K562 (cell line): Measurements from ENCODE around the gene PAXIP1. TPM values are rescaled to one million over a fixed set of nuclear protein-coding genes. Genes with fewer than 3 reads are reported as not detected.

Experiments used
- KAT7 ChIP-seq: sonication (generic); formaldehyde crosslinking; IDR thresholded peaks from 2 replicates; pipeline ENCODE4 v1.8.0; 2022; ENCODE audit warnings: missing genetic modification reagents, mild to moderate bottlenecking, borderline replicate concordance
- POLR2G ChIP-seq: fragments of 200-400 bp; formaldehyde crosslinking; IDR thresholded peaks from 2 replicates; pipeline ENCODE4 v1.6.1; 2017; ENCODE audit warnings: low read depth, mild to moderate bottlenecking, antibody characterized with exemption, low read length, moderate library complexity
- RBM22 ChIP-seq: fragments of 200-400 bp; formaldehyde crosslinking; IDR thresholded peaks from 2 replicates; pipeline ENCODE4 v1.6.1; 2018; ENCODE audit warnings: low read length, low read depth; ENCODE audit not compliant: poor library complexity, severe bottlenecking
- TSHZ1 ChIP-seq: fragments of 250-450 bp; sonication (Bioruptor Pico); IDR thresholded peaks from 2 replicates; pipeline ENCODE4 v1.4.0; 2020; ENCODE audit warnings: mild to moderate bottlenecking, moderate library complexity
- ZFP1 ChIP-seq: fragments of 450-650 bp; formaldehyde crosslinking; IDR thresholded peaks from 2 replicates; pipeline ENCODE4 v1.4.0; 2020; ENCODE audit warnings: mild to moderate bottlenecking, mixed read lengths
- polyA plus RNA-seq, 8 experiments: library from polyadenylated mRNA; depleted of rRNA in 4 of 8; stranded (reverse) in 5 of 8; unstranded in 3 of 8; fragments of >200 nt; fragmentation: Nextera tagmentation in 2 of 8; fragmentation: Illumina TruSeq in 1 of 8; extraction: Ambion mirVana in 2 of 8; extraction: Trizol in 1 of 8; gene quantifications; 2 replicates each; pipeline versions ENCODE4 v1.2.1 to v1.2.3, GENCODE V29; 2011 to 2014; ENCODE audit warnings: inconsistent platforms in 1 of 8, missing spikeins in 1 of 8
- total RNA-seq, 7 experiments: library from RNA; depleted of rRNA in 6 of 7; stranded (reverse); fragments of >200 nt in 6 of 7; fragmentation: Illumina TruSeq in 2 of 7; extraction: Trizol in 2 of 7; gene quantifications; 2 replicates each; pipeline versions ENCODE4 v1.2.1 to v1.2.3, GENCODE V29; 2011 to 2021; ENCODE audit warnings: low replicate concordance in 1 of 7
- TF ChIP-seq, protein P1 (sequence below): fragments of 450-650 bp; IDR thresholded peaks from 2 replicates; pipeline ENCODE4 v1.6.1; 2016

Gene PAXIP1
- total and polyA plus RNA-seq, 9 of the 15 experiments (the other 6 are each of a cell fraction or from before 2014, with no cell fraction given) = 9.7 to 37.9 (median 28.4) TPM

DNA sequence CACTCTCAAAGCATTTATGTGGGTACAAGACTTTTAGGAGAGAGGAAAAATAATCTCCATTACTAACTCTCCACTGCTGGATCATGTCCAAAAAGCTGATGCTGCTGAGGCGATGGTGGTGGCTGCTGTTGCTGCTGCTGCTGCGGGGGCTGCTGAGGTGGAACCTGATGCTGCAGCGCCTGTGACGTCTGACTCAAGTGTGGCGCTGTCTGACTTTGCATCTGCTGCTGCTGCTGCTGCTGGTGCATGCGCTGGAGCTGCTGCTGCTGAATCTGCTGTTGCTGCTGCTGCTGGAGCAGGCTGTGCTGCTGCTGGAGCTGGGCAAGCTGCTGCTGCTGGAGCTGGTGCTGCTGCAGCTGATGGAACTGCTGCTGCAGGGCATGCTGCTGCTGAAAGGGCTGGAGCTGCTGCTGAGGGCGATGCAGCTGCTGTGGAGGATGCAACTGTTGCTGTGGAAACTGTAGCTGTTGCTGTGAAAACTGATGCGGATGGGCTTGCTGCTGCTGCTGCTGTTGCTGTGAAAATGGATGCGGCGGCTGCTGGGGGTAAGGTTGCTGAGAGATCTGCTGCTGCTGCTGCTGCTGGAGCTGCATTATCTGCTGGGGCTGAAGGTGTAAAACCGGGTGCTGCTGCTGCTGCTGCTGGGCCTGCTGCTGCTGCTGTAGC lies 34.5 kb downstream of the PAXIP1 start (continued):
- TF ChIP-seq KAT7 (CRISPR knock-in tag) (no peak), POLR2G (peak; percentile 40; the same call in 1 of the 2 replicates), RBM22 (peak; percentile 22), TSHZ1 (CRISPR knock-in tag) (no peak), ZFP1 (CRISPR knock-in tag) (no peak)
- TF ChIP-seq, protein P1, sequence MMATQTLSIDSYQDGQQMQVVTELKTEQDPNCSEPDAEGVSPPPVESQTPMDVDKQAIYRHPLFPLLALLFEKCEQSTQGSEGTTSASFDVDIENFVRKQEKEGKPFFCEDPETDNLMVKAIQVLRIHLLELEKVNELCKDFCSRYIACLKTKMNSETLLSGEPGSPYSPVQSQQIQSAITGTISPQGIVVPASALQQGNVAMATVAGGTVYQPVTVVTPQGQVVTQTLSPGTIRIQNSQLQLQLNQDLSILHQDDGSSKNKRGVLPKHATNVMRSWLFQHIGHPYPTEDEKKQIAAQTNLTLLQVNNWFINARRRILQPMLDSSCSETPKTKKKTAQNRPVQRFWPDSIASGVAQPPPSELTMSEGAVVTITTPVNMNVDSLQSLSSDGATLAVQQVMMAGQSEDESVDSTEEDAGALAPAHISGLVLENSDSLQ = no peak
